ENCODE measurements around the gene CFAP70.
"Not testable (repeated sequence)": the region's sequence is repeated elsewhere in the genome, so short reads cannot be mapped to it uniquely, and the experiment has no call there.

CFAP70 gene

GRCh38 chr10:73358331-73359279 is at the start of gene CFAP70:
Gene CFAP70, minus strand, starts transcription at chr10:73358864. Its CDS starts 4,068 bp downstream, at chr10:73354796.
- DNase-seq: peak; percentile 91

GRCh38 chr10:73408061-73408460 is 49.4 kb upstream of the CFAP70 start:
- no peak for DNase-seq

- DNase-seq: no peak
Measured at GRCh38 chr10:73407495-73407894, 48.8 kb upstream of the CFAP70 start.

- no peak for DNase-seq
Measured at GRCh38 chr10:73406846-73407245, 48.2 kb upstream of the CFAP70 start.

- DNase-seq: no peak
Measured at GRCh38 chr10:73405556-73405955, 46.9 kb upstream of the CFAP70 start.

- DNase-seq: no peak
Measured at GRCh38 chr10:73404690-73405089, 46.0 kb upstream of the CFAP70 start.

GRCh38 chr10:73401636-73402035 is 43.0 kb upstream of the CFAP70 start:
- no peak for DNase-seq

GRCh38 chr10:73399063-73399462 is 40.4 kb upstream of the CFAP70 start:
- no peak for DNase-seq

- no peak for DNase-seq
Measured at GRCh38 chr10:73398024-73398423, 39.4 kb upstream of the CFAP70 start.

GRCh38 chr10:73394325-73394724 is 35.7 kb upstream of the CFAP70 start:
- not testable (repeated sequence) for DNase-seq

GRCh38 chr10:73388228-73388627 is 29.6 kb upstream of the CFAP70 start:
- DNase-seq: no peak

- no peak for DNase-seq
Measured at GRCh38 chr10:73386583-73386982, 27.9 kb upstream of the CFAP70 start.

GRCh38 chr10:73379064-73379748 is 20.5 kb upstream of the CFAP70 start:
- DNase-seq: no peak

GRCh38 chr10:73376679-73377078 is 18.0 kb upstream of the CFAP70 start:
- no peak for DNase-seq

- DNase-seq: no peak
Measured at GRCh38 chr10:73368238-73368637, 9.6 kb upstream of the CFAP70 start.

- DNase-seq: no peak
Measured at GRCh38 chr10:73366381-73367298, 8.0 kb upstream of the CFAP70 start.

GRCh38 chr10:73364964-73365363 is 6.3 kb upstream of the CFAP70 start:
- no peak for DNase-seq

GRCh38 chr10:73359492-73359891 is 828 bp upstream of the CFAP70 start:
- no peak for DNase-seq

- DNase-seq: no peak
Measured at GRCh38 chr10:73357821-73358220, 843 bp downstream of the CFAP70 start.

- no peak for DNase-seq
Measured at GRCh38 chr10:73357166-73357565, 1.5 kb downstream of the CFAP70 start.

GRCh38 chr10:73344269-73344668 is 14.4 kb downstream of the CFAP70 start:
- DNase-seq: no peak

- DNase-seq: no peak
Measured at GRCh38 chr10:73340121-73340520, 18.5 kb downstream of the CFAP70 start.

- DNase-seq: no peak
Measured at GRCh38 chr10:73339436-73339835, 19.2 kb downstream of the CFAP70 start.

Measured in CD4-positive, alpha-beta T cell treated with Interleukin-17A for 4 hours (primary cell).